Stromal cell of bone marrow (primary cell): ENCODE measurements around the gene HS2ST1.
"Not testable (repeated sequence)": the region's sequence is repeated elsewhere in the genome, so short reads cannot be mapped to it uniquely, and the experiment has no call there.

Source experiments
- DNase-seq: peaks from one replicate; pipeline ENCODE4 v3.0.0-alpha.2; 2012; ENCODE audit warnings: low read depth

HS2ST1 gene

GRCh38 chr1:87066708-87067107 lies 152.3 kb downstream of the HS2ST1 start:
- DNase-seq: not testable (repeated sequence)

GRCh38 chr1:87072411-87072810 lies 158.0 kb downstream of the HS2ST1 start:
- no peak for DNase-seq

- DNase-seq: no peak
Measured at GRCh38 chr1:87072904-87073303, 158.5 kb downstream of the HS2ST1 start.

GRCh38 chr1:87074001-87074795 lies 159.8 kb downstream of the HS2ST1 start:
- peak; percentile 48 for DNase-seq

GRCh38 chr1:87077959-87078639 lies 163.7 kb downstream of the HS2ST1 start:
- no peak for DNase-seq

- peak; percentile 22 for DNase-seq
Measured at GRCh38 chr1:87084244-87084836, 169.9 kb downstream of the HS2ST1 start.

- no peak for DNase-seq
Measured at GRCh38 chr1:87086120-87086519, 171.7 kb downstream of the HS2ST1 start.

GRCh38 chr1:87089070-87089736 lies 174.8 kb downstream of the HS2ST1 start:
- no peak for DNase-seq

- no peak for DNase-seq
Measured at GRCh38 chr1:87089823-87090222, 175.4 kb downstream of the HS2ST1 start.

- DNase-seq: no peak
Measured at GRCh38 chr1:87091425-87091824, 177.0 kb downstream of the HS2ST1 start.

- no peak for DNase-seq
Measured at GRCh38 chr1:87092846-87093245, 178.4 kb downstream of the HS2ST1 start.

GRCh38 chr1:87093286-87093685 lies 178.9 kb downstream of the HS2ST1 start:
- no peak for DNase-seq

- DNase-seq: no peak
Measured at GRCh38 chr1:87094238-87094637, 179.8 kb downstream of the HS2ST1 start.

- no peak for DNase-seq
Measured at GRCh38 chr1:87100271-87100670, 185.8 kb downstream of the HS2ST1 start.

GRCh38 chr1:87103074-87103473 lies 188.6 kb downstream of the HS2ST1 start:
- no peak for DNase-seq

GRCh38 chr1:87104140-87104539 lies 189.7 kb downstream of the HS2ST1 start:
- DNase-seq: no peak

GRCh38 chr1:87104945-87105344 lies 190.5 kb downstream of the HS2ST1 start:
- no peak for DNase-seq

- no peak for DNase-seq
Measured at GRCh38 chr1:87106144-87106543, 191.7 kb downstream of the HS2ST1 start.

GRCh38 chr1:87106867-87107266 lies 192.4 kb downstream of the HS2ST1 start:
- DNase-seq: no peak

GRCh38 chr1:87108228-87108627 lies 193.8 kb downstream of the HS2ST1 start:
- no peak for DNase-seq

GRCh38 chr1:87108814-87109411 lies 194.5 kb downstream of the HS2ST1 start:
- DNase-seq: peak; percentile 47
